Activated CD4-positive, CD25-positive, alpha-beta regulatory T cell treated with anti-CD3 and anti-CD28 coated beads, Interleukin-2, amount 50 U/mL, for 72 hours (primary cell): ENCODE data around the gene FUT6.
"Not testable (repeated sequence)": the region's sequence is repeated elsewhere in the genome, so short reads cannot be mapped to it uniquely, and the experiment has no call there.

Experiments
- DNase-seq: peaks from one replicate; pipeline ENCODE4 v3.0.0; 2021

Gene FUT6

GRCh38 chr19:5839065-5840017 is at the start of gene FUT6:
TSS of gene FUT6 (minus strand) at chr19:5839702. CDS start at chr19:5832567, 7,135 bp downstream.
- DNase-seq = no peak

GRCh38 chr19:5884065-5884811 is 44.7 kb upstream of the FUT6 start:
- DNase-seq = not testable (repeated sequence)

GRCh38 chr19:5883157-5883873 is 43.8 kb upstream of the FUT6 start:
- not testable (repeated sequence) for DNase-seq

GRCh38 chr19:5882421-5882968 is 43.0 kb upstream of the FUT6 start:
- no peak for DNase-seq

- no peak for DNase-seq
These were observed 42.2 kb upstream of the FUT6 start for GRCh38 chr19:5881543-5882299.

- no peak for DNase-seq
These were observed 41.1 kb upstream of the FUT6 start for GRCh38 chr19:5880604-5881078.

- no peak for DNase-seq
These were observed 40.7 kb upstream of the FUT6 start for GRCh38 chr19:5880196-5880595.

- DNase-seq = no peak
These were observed 38.4 kb upstream of the FUT6 start for GRCh38 chr19:5877882-5878281.

- no peak for DNase-seq
These were observed 37.9 kb upstream of the FUT6 start for GRCh38 chr19:5877427-5877826.

GRCh38 chr19:5874496-5874895 is 35.0 kb upstream of the FUT6 start:
- not testable (repeated sequence) for DNase-seq

GRCh38 chr19:5873617-5874199 is 34.2 kb upstream of the FUT6 start:
- DNase-seq = no peak

GRCh38 chr19:5870986-5871394 is 31.5 kb upstream of the FUT6 start:
- no peak for DNase-seq

- no peak for DNase-seq
These were observed 28.0 kb upstream of the FUT6 start for GRCh38 chr19:5867201-5868136.

GRCh38 chr19:5865772-5866171 is 26.3 kb upstream of the FUT6 start:
- no peak for DNase-seq

- no peak for DNase-seq
These were observed 25.4 kb upstream of the FUT6 start for GRCh38 chr19:5864725-5865486.

GRCh38 chr19:5864013-5864720 is 24.7 kb upstream of the FUT6 start:
- no peak for DNase-seq

GRCh38 chr19:5863030-5863665 is 23.6 kb upstream of the FUT6 start:
- no peak for DNase-seq
